ENCODE measurements around the gene PIK3R5. TPM values are rescaled to one million over a fixed set of nuclear protein-coding genes. Genes with fewer than 3 reads are reported as not detected.

The PIK3R5 gene
- total RNA-seq, 1 donor from 2014 or later, result 0.90 TPM

GRCh38 chr17:8918807-8919465 lies 46.6 kb downstream of the PIK3R5 start:
- Mint-ChIP-seq H3K36me3 (no peaks in the 10 kb centered on the region), H3K9me3 (peaks cover 17% of the 10 kb centered on the region), H3K4me1 (no peaks in the 10 kb centered on the region), H3K27me3 (ENCODE audit: insufficient read depth, low read depth) (peaks cover 10% of the 10 kb centered on the region), H3K4me3 (no peak overlapping the region), H3K27ac (no peak overlapping the region)
- Histone ChIP-seq H3K4me3 (no peak overlapping the region), H2AFZ (replicated peaks) (no peak overlapping the region), H3K4me2 (no peak overlapping the region), H3K4me1 (no peaks in the 10 kb centered on the region), H3K27me3 (no peaks in the 10 kb centered on the region), H3K79me2 (ENCODE audit: low read depth) (no peaks in the 10 kb centered on the region), H3K9me3 (ENCODE audit: low read depth) (peaks cover 7% of the 10 kb centered on the region), H3K27ac (no peak overlapping the region), H3K36me3 (no peaks in the 10 kb centered on the region), H3K9ac (no peak overlapping the region), H4K20me1 (ENCODE audit: low read depth) (no peaks in the 10 kb centered on the region), H3F3A (ENCODE audit: low read depth) (no peaks in the 10 kb centered on the region)
- TF ChIP-seq EZH2 (IDR thresholded peaks at IDR 0.05) (no peak), CTCF (IDR thresholded peaks at IDR 0.05) (no peak), EZH2phosphoT487 (IDR thresholded peaks at IDR 0.05) (no peak)
- no peak for DNase-seq (ENCODE audit: low spot score)

GRCh38 chr17:8916466-8916865 lies 49.0 kb downstream of the PIK3R5 start:
- Histone ChIP-seq H3K36me3 (no peaks in the 10 kb centered on the region), H3K9me3 (ENCODE audit: low read depth) (peaks cover 7% of the 10 kb centered on the region), H2AFZ (replicated peaks) (no peak overlapping the region), H3K9ac (no peak overlapping the region), H3K4me3 (no peak overlapping the region), H3K4me2 (no peak overlapping the region), H3F3A (ENCODE audit: low read depth) (no peaks in the 10 kb centered on the region), H3K4me1 (peaks cover 11% of the 10 kb centered on the region), H3K27me3 (no peaks in the 10 kb centered on the region), H4K20me1 (ENCODE audit: low read depth) (no peaks in the 10 kb centered on the region), H3K79me2 (ENCODE audit: low read depth) (no peaks in the 10 kb centered on the region), H3K27ac (no peak overlapping the region)
- TF ChIP-seq EZH2 (IDR thresholded peaks at IDR 0.05) (no peak), CTCF (IDR thresholded peaks at IDR 0.05) (no peak), EZH2phosphoT487 (IDR thresholded peaks at IDR 0.05) (no peak)
- no peak for DNase-seq (ENCODE audit: low spot score)
- Mint-ChIP-seq H3K4me3 (no peak overlapping the region), H3K27me3 (ENCODE audit: insufficient read depth, low read depth) (peaks cover 15% of the 10 kb centered on the region), H3K36me3 (no peaks in the 10 kb centered on the region), H3K4me1 (peaks cover 7% of the 10 kb centered on the region), H3K9me3 (peaks cover 17% of the 10 kb centered on the region), H3K27ac (no peak overlapping the region)

- H2AFZ ChIP-seq (replicated peaks), result no peak overlapping the region
- peaks cover 7% of the 10 kb centered on the region for H3K9me3 ChIP-seq (ENCODE audit: low read depth)
- H3K9ac ChIP-seq, result no peak overlapping the region
- Mint-ChIP-seq H3K27me3 (ENCODE audit: insufficient read depth, low read depth) (peaks cover 22% of the 10 kb centered on the region), H3K27ac (no peak overlapping the region), H3K4me1 (peaks cover 7% of the 10 kb centered on the region), H3K9me3 (peaks cover 17% of the 10 kb centered on the region), H3K4me3 (no peak overlapping the region), H3K36me3 (no peaks in the 10 kb centered on the region)
- H4K20me1 ChIP-seq (ENCODE audit: low read depth), result no peaks in the 10 kb centered on the region
- H3K4me3 ChIP-seq, result no peak overlapping the region
- H3K4me1 ChIP-seq, result peaks cover 11% of the 10 kb centered on the region
- H3K79me2 ChIP-seq (ENCODE audit: low read depth), result no peaks in the 10 kb centered on the region
- no peak for DNase-seq (ENCODE audit: low spot score)
- TF ChIP-seq EZH2phosphoT487 (IDR thresholded peaks at IDR 0.05) (no peak), EZH2 (IDR thresholded peaks at IDR 0.05) (no peak), CTCF (IDR thresholded peaks at IDR 0.05) (no peak)
- H3K4me2 ChIP-seq, result no peak overlapping the region
- no peak overlapping the region for H3K27ac ChIP-seq
- H3K27me3 ChIP-seq, result no peaks in the 10 kb centered on the region
- no peaks in the 10 kb centered on the region for H3K36me3 ChIP-seq
- H3F3A ChIP-seq (ENCODE audit: low read depth), result no peaks in the 10 kb centered on the region
Observed at GRCh38 chr17:8914554-8914953, 51.0 kb downstream of the PIK3R5 start.
